Stimulated activated CD4-positive, alpha-beta T cell treated with anti-CD3 and anti-CD28 coated beads, Interleukin-12 subunit alpha, Interleukin-12 subunit beta, amount 100 ng/mL, for 4 hours (primary cell): ENCODE data around the gene NUP153.
A peak's percentile ranks its signal among the peaks of the same experiment; 100 is the strongest.
"Not testable (repeated sequence)": the region's sequence is repeated elsewhere in the genome, so short reads cannot be mapped to it uniquely, and the experiment has no call there.

Source experiments
- DNase-seq: peaks from one replicate; pipeline ENCODE4 v3.0.0-alpha.2; 2020

The NUP153 gene

GRCh38 chr6:17712576-17712975, 5.9 kb upstream of the NUP153 start:
- DNase-seq: no peak

GRCh38 chr6:17710331-17710730, 3.6 kb upstream of the NUP153 start:
- DNase-seq: no peak

DNA sequence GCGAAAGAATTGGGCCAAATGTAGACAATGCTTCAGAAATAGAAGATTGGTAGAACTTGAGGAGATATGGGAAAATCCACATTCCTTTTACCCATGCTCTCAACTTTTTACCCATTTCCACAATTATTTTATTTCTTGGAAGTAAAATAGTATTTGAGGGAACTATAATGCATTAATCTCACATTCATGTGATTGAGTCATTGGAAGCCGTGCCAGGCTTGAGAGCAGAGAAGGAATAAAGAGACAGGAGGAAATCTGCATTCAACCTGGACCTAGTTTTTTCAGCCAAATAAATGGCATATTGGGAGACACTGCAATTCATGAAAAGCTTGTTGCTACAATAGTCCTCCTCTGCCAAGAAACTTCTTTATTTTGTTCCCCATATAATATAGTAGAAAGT, 2.8 kb upstream of the NUP153 start:
- no peak for DNase-seq

- DNase-seq: not testable (repeated sequence)
Measured at GRCh38 chr6:17708035-17708434, 1.3 kb upstream of the NUP153 start.

DNA sequence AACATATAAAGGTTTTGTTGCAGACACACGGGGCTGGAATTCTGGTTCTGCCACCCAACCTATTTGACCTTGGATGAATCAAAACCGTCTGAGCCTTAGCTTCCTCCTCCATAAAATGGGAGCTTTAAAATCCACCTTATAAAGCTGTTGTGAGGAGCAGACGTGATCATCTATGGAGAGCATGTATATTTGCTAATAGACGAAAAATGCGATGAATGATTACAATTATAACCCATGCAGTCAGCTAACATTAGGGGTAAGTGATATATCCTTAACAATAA, 586 bp upstream of the NUP153 start:
- no peak for DNase-seq

- DNase-seq: peak; percentile 80
Measured at GRCh38 chr6:17705778-17706579, 746 bp downstream of the NUP153 start.

GRCh38 chr6:17705428-17705777, 1.3 kb downstream of the NUP153 start:
- DNase-seq: no peak

- no peak for DNase-seq
Measured at GRCh38 chr6:17703256-17703694, 3.5 kb downstream of the NUP153 start.

GRCh38 chr6:17700421-17701416, 6.0 kb downstream of the NUP153 start:
- DNase-seq: no peak

- no peak for DNase-seq
Measured at GRCh38 chr6:17691925-17692538, 14.7 kb downstream of the NUP153 start.

DNA sequence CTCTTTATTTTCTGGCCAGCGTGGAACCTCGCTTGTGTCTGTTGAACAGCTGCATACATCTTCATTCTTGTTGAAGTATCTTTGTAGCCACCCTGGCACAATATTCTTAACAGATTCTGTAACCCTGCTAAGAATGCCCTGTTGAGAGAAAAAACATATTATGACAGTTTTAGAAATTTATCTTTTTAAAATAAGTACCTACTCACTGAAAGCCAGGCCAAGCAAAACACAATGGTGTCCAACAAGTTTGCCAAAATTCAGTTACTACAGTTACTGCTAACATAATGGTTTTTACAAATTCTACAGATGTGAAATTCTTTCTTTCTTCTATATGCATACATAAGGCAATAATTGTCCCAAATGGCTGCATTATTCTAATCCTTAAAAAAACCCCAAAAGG, 18.2 kb downstream of the NUP153 start:
- DNase-seq: no peak

DNA sequence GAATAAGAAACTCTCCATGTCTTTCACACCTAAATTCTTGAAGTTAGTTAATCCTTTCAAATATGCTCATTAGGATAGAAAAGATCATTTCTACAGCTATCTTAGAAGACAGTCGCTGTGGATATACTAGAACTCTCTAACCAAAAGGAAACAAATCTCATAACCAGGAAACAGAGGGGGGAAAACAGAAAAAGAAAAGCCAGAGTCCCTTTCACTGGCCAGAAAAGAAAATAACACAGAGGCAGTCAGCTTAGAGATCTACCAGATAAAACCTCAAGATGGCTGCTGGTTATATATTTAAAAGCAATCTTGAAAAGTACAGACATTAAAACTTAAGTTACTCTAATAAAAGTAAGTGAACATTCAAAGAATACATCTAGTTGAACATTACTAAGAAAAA, 19.6 kb downstream of the NUP153 start:
- no peak for DNase-seq

DNA sequence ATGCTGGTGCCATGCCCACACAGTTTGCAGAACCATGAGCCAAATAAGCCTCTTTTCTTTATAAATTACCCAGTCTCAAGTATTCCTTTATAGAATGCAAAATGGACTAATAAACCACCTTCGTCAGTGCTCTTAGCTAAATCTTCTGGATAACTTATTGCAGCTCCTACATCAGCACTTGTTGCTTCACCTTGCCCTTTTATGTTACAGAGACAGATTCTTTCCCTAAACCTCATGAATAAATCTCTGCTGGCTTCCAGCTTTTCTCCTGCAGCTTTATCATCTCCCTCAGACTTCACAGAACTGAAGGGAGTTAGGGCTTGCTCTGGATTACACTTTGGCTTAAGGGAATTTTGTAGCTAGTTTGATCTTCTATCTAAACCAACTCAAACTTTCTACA, 22.6 kb downstream of the NUP153 start:
- no peak for DNase-seq

DNA sequence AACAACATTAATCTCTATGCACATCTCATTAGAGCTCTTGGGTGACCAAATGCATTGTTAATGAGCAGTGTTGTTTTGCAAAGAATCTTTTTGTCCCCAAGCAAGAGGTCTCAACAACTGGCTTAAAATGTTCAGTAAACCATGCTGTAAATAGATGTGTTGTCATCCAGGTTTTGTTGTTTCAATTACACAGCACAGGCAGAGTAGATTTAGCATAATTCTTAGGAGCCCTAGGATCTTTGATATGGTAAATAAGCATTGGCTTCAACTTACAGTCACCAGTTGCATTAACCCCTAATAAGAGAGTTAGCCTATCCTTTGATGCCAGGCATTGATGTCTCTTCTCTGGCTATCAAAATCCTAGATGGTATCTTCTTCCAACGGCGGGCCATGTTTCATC, 23.3 kb downstream of the NUP153 start:
- no peak for DNase-seq

DNA sequence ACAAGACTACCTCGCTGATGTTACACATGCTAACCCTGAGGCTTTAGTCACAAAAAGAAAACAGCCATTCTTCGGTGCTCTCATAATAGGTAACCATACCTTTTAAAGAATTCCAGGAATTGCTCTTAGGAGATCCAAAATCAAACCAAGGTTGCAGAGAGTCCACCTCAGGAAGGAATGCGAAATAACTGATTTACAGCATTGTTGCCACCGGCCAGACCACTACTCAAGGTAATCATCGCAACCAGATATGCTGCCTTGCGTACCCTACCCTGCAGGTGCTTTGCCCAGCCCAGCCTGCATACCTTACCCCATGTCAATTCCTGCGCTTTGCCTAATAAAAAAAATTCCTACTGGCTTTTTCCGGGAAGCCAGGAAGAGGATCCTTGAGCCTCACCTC, 27.0 kb downstream of the NUP153 start:
- DNase-seq: no peak

- DNase-seq: no peak
Measured at GRCh38 chr6:17677602-17678001, 29.1 kb downstream of the NUP153 start.

DNA sequence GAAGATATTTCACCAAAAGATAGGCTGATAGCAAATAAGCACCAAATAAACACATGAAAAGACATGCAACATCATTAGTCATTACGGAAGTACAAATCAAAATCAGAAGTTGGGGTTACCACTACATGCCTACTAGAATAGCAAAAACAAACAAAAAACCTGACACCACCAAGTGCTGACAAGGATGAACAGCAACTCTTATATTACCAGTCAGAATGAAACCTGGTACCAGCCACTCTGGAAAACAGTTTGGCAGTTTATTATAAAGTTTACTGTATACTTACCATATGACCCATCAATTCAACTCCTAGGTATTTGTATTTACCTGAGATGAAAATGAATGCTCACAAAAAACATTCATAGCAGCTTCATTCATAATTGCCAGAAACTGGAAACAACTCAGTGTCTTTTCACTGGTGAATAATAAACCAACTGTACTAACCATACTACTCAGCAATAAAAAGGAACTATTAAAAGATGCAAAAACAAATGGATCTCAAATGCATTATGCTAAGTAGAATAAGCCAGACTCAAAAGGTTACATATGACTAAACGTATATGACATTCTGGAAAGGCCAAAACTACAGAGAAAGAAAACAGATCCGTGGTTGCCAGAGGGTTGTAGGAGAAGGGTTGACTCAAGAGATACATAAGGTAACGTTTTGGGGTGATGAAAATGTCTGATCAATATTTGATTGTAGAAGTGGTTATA, 33.0 kb downstream of the NUP153 start:
- DNase-seq: no peak

DNA sequence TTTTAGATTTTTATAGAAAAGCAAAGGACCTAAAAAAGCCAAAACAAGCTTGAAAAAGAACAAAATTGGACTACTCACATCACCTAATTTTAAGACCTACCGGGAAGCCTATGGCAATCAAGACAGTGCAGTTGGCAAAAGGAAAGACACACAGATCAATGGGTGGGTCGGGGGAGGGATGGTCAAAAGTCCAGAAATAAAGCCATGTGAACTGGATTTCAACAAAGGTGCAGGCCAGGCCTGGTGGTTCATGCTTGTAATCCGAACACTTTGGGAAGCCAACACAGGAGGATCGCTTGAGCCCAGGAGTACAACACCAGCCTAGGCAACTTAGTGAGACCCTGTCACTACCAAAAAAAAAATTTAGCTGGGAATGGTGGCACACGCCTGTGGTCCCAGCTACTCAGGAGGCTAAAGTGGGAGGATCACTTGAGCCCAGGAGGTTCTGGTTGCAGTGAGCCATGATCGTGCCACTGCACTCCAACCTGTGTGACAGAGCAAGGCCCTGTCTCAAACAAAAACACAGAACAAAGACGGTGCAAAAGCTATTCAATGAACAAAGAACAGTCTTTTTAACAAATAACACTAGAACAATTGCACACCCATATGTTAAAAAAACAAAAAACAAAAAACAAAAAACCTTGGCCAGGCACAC, 34.5 kb downstream of the NUP153 start:
- DNase-seq: no peak

- no peak for DNase-seq
Measured at GRCh38 chr6:17666646-17667045, 40.1 kb downstream of the NUP153 start.

DNA sequence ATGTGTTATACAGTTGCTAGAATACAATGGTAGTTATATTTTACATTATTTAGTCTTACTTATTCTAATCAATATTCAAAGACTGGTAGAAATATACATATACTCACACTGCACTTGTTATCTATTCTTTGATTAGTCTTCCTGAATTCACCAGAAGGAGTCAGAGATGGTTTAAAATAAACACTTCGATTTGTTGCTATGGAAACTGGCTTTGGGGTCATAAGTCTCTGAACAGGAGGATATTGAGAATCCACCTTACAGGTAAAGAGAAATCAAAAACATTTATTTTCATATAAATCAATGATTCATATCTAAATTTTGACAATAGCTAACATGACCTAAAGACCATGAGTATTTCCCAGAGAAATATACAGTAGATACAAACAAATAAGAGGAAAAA, 41.6 kb downstream of the NUP153 start:
- no peak for DNase-seq

DNA sequence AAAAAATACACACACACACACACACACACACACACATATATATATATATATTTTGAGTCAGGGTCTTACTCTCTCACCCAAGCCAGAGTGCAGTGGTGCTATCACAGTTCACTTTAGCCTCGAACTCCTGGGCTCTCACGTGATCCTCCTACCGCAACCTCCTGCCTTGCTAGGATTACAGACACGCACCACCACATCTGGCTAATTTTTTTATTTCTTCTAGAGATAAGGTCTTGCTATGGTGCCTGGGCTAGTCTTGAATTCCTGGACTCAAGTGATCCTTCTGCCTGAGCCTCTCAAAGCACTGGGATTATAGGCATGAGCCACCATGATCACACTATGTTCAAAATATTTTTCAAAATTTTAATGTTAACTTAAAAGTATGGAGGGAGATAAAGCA, 43.5 kb downstream of the NUP153 start:
- DNase-seq: no peak

DNA sequence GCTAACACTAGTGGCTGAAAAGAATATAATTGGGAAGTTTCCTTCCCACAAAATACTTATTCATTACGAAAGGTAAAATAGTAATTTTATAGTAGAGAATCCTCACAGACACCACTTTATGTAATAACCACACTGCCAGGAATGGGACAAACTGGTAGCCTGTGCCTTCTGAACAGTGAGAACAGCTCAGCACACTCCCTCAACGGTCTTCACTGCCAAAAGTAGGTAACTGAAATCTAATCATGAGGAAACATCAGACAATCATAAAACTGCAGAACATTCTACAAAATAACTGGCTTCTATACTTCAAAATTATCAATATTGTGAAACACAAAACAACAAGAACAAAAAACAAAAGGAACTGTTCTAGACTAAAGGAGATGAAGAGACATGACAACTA, 44.1 kb downstream of the NUP153 start:
- no peak for DNase-seq

DNA sequence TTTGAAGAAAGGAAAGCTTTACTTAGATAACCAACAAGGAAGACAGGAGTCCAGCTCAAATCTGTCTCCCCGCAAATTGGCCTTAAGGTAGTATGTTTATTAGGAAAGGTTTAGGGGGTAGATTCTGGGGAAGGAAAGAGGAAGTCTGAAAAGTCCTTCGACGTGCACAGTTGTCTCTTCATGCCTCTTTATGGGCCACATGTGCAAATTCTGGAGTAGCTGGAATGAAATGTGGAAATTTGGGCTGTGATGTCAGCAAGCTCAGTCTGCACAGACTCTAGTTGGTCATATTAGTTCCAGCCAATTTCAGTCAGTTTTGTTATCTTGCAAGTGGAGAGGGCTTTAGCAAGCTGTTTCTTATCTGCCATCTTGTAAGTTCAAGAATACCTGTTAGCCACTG, 50.1 kb downstream of the NUP153 start:
- DNase-seq: no peak
